GM12864 (cell line): ENCODE data around the gene LIMK1.
"Not testable (repeated sequence)": the region's sequence is repeated elsewhere in the genome, so short reads cannot be mapped to it uniquely, and the experiment has no call there.

Experiments
- DNase-seq: peaks from one replicate; pipeline ENCODE4 v3.0.0-alpha.2; 2011; ENCODE audit warnings: low read depth
- H3K4me3 ChIP-seq: 2 replicates; pipeline ENCODE4 v1.5.1; 2011; ENCODE audit warnings: mild to moderate bottlenecking, low read depth, low read length, control low read depth
- TF ChIP-seq, protein P1 (sequence below): IDR thresholded peaks from 2 replicates; pipeline ENCODE4 v1.5.1; 2011; ENCODE audit warnings: low read depth, mild to moderate bottlenecking, moderate library complexity, low read length, control low read depth, inconsistent platforms; ENCODE audit errors: missing control alignments

LIMK1 gene

DNA sequence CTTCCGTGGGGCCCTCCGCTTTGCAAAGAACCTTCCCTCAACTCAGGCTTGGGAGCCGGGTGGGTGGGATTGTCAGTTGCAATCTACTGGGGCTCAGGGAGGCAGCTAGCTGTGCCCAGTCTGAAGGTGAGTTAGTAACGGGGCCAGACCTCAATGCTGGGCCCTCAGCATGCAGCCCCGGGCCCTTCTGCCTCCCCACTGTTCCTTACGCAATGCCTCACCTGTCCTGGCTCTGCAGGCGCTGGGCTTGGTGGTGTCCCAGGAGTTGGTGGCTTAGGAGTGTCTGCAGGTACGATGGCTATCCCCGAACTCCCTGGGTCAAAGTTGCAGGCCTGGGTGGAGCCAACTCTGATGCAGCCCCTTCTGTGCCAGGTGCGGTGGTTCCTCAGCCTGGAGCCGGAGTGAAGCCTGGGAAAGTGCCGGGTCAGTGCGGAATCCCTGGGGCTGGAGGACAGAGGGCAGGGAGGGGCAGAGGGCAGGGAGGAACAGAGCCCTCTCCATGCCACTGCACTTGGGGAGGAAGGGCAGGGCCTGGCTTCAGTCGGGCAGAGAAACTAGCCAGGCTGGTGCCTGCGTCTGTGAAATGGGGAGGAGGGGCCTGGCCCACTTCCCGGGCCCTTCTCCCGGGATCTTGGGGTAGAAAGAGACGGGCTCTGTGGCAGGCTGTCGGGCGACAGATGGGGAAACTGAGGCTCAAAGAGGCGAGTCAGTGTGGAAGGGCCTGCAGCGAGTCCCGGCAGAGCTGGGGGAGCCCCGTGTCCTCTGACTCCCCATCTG is 40.7 kb upstream of the LIMK1 start:
- no peak overlapping the region for H3K4me3 ChIP-seq
- no peak for DNase-seq
- TF ChIP-seq, protein P1, sequence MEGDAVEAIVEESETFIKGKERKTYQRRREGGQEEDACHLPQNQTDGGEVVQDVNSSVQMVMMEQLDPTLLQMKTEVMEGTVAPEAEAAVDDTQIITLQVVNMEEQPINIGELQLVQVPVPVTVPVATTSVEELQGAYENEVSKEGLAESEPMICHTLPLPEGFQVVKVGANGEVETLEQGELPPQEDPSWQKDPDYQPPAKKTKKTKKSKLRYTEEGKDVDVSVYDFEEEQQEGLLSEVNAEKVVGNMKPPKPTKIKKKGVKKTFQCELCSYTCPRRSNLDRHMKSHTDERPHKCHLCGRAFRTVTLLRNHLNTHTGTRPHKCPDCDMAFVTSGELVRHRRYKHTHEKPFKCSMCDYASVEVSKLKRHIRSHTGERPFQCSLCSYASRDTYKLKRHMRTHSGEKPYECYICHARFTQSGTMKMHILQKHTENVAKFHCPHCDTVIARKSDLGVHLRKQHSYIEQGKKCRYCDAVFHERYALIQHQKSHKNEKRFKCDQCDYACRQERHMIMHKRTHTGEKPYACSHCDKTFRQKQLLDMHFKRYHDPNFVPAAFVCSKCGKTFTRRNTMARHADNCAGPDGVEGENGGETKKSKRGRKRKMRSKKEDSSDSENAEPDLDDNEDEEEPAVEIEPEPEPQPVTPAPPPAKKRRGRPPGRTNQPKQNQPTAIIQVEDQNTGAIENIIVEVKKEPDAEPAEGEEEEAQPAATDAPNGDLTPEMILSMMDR = no peak

DNA sequence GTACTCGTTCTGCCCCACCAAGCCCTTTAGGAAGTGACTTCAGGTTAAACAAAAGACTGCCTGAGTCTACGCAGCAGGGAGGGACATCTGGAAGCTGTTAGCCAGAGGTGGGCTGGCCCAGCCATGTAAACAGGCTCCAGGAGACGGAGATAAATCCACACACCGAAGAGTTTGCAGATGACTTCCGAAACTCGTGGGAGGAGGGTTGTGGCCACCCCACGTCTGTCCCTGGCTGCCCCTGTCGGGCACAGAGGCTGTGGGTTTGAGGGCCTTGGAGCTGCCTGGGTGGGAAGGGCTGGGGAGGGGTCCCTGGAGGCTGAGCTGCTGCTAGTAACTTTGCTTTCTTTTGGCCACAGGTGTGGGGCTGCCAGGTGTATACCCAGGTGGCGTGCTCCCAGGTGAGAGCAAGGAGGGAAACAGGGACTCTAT is 40.1 kb upstream of the LIMK1 start:
- H3K4me3 ChIP-seq = no peak overlapping the region
- no peak for DNase-seq
- TF ChIP-seq, protein P1 = no peak

DNA sequence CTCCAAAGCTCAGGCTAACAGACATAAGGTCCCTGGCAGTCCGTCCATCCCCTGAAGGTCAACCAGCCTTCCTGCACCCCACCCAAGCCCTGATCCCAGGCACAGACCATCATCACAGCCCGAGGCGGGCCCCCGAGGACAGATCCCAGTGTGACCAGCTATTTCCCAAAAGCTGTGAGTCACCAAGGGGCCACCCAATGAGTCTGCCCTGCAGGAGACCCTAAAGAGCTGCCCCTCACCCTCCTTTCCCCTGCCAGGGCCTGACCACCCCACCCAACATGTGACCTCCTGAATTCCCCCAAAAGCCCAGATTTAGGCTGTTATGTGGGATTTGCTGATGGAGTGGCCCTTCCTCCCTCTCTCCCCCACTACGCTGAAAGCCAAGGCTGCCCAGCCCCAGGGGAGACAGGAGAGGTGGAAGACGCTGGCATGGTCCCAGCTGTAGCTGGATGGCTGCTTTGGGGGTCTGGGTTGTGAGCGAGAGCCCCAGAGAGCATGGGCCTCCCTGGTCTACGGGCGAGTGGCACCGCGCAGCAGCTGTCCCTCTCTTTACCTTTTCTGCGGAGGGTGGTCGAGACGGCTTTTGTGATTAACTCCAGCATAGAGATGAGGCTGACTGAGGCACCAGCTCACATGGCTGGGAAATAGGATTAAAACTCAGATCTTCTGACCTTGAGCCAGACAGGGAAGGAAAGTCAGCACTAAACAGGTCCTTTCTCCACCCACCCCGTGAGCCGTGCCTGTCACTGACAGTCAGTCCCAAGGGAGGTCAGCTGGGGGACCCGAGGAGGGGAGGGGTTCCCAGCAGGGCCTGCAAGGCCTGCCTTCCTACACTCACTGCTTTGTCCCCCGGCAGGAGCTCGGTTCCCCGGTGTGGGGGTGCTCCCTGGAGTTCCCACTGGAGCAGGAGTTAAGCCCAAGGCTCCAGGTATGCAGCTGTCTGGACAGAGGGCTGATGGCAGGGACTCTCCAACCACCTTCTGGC is 38.9 kb upstream of the LIMK1 start:
- TF ChIP-seq, protein P1 = no peak
- no peak overlapping the region for H3K4me3 ChIP-seq
- DNase-seq = no peak

DNA sequence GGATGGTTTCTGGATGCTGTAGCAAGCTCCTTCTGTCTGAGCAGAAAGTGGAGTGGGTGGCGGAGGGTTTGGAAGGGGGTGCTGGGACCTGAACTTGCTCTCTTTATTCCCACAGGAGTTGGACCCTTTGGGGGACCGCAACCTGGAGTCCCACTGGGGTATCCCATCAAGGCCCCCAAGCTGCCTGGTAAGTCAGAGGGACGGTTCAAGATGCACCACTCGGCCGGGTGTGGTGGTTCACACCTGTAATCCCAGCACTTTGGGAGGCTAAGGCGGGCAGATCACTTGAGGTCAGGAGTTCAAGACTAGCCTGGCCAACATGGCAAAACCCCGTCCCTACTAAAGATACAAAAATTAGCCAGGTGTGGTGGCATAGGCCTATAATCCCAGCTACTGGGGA is 37.0 kb upstream of the LIMK1 start:
- not testable (repeated sequence) for H3K4me3 ChIP-seq, DNase-seq

DNA sequence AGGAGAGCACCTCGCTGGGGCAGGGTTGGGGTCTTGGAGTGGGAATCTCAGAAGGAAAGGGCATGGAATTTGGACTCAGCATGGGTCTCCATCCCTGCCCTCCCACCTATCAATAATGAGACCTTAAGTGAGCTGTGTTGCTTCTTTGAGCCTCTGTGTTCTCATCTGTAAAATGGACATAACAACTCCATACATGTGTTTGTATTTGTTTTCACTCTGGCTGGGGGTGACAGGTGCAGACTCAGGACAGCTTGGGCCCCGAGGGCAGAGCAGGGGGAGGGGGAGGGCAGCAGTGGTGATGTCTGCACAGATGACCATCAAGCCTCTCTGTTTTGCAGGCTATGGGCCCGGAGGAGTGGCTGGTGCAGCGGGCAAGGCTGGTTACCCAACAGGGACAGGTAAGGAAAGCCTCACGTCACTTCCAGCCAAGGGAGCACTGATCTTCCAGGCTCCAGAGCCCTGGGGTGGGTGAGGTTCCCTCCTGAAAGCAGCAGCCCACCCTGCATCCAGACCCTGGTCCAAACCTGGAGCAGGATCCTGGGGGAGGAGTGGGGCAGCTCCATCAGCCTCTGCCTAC is 35.7 kb upstream of the LIMK1 start:
- TF ChIP-seq, protein P1 = no peak
- no peak overlapping the region for H3K4me3 ChIP-seq
- DNase-seq = no peak

DNA sequence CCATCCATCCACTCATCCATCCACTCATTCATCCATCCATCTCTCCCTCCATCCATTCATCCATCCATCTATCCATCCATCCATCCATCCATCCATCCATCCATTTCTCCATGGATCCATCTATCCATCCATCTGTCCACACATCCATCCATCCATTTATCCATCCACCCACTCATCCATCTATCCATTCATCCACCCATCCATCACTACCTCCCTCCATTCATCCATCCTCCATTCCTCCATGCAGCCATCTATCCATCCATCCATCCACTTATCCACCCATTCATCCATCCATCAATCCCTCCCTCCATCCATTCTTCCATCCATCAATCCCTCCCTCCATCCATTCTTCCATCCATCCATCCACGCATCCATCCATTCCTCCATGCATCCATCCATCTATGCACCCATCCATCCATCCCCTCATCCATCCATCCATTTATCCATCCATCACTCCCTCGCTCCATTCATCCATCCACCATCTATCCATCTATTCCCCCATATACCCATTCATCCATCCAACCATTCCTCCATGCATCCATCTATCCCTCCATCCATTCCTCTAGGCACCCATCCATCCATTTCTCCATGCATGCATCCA is 34.5 kb upstream of the LIMK1 start:
- no peak overlapping the region for H3K4me3 ChIP-seq
- no peak for DNase-seq
- TF ChIP-seq, protein P1 = no peak
